ENCODE measurements around the gene IFNA6.

Gene IFNA6

DNA sequence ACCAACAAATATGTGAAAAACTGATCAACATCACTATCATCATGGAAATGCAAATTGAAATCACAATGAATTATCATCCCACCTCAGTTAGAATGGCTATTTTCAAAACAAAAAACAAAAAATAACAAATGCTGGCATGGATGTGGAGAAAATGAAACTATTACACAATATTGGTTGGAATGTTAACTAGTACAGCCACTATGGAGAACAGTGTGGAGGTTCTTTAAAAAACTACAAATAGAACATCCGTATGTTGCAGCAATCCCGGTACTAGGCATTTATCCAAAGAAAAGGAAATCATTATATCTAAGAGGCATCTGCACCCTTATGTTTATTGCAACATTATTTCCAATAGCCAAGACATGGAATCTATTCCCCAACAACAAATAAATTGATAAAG lies 36.5 kb downstream of the IFNA6 start:
- H3K36me3 ChIP-seq = no peaks in the 10 kb centered on the region
- no peak overlapping the region for H3K4me3 ChIP-seq (ENCODE audit: low read depth, low read length)
- no peak overlapping the region for H3K27ac ChIP-seq
- TF ChIP-seq, protein P1, sequence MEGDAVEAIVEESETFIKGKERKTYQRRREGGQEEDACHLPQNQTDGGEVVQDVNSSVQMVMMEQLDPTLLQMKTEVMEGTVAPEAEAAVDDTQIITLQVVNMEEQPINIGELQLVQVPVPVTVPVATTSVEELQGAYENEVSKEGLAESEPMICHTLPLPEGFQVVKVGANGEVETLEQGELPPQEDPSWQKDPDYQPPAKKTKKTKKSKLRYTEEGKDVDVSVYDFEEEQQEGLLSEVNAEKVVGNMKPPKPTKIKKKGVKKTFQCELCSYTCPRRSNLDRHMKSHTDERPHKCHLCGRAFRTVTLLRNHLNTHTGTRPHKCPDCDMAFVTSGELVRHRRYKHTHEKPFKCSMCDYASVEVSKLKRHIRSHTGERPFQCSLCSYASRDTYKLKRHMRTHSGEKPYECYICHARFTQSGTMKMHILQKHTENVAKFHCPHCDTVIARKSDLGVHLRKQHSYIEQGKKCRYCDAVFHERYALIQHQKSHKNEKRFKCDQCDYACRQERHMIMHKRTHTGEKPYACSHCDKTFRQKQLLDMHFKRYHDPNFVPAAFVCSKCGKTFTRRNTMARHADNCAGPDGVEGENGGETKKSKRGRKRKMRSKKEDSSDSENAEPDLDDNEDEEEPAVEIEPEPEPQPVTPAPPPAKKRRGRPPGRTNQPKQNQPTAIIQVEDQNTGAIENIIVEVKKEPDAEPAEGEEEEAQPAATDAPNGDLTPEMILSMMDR (IDR thresholded peaks at IDR 0.05; ENCODE audit: low read depth, low read length) = no peak
- DNase-seq = no peak
- H3K27me3 ChIP-seq (ENCODE audit: insufficient read depth, low read depth, severe bottlenecking) = no peaks in the 10 kb centered on the region
- no peaks in the 10 kb centered on the region for H3K9me3 ChIP-seq (ENCODE audit: severe bottlenecking)

DNA sequence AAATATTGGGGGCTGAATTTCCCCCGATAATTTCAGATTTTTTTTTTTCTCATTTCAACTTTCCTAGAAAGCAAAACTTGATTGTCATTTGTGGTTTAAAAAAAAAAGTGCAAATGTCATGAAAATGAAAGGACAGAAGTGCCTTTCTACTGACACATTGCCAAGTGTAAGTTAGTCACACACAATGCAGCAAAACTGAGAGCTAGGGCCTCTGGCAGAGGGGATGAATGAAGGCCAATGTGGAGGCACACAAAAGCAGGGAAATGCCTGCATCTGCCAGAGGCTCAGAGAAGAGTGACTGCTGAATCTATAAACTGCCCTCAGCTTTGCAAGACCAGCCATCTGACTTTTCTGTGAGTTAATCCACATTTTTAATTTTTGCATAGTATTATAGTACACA lies 38.8 kb downstream of the IFNA6 start:
- H3K27ac ChIP-seq = no peak overlapping the region
- DNase-seq = no peak

DNA sequence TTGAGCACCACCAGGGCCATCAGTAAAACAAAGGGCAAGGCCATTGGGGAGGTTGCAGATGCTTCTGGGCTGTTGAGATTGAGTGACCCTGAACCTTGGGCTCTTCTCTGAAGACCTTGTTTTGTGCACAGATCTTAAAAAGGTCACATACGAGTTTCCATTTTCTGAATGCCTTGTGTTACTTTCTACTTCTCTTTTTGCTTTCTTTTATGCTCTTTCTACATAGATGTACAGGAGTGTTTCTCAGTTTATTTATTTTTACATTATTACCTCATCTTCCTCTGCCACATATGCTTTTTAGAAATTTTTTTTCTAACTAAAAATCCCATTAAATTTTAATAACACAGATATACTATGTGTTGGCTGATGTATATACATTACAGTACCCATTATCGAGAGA lies 45.5 kb downstream of the IFNA6 start, which contains the start of gene IFNA5:
Gene IFNA5 (minus strand): TSS at position 101 of the 400 bp plus-strand sequence. CDS start 57 bp downstream, at position 44.
- Histone ChIP-seq H3K9me3 (ENCODE audit: severe bottlenecking) (no peaks in the 10 kb centered on the region), H3K27ac (no peak within 1 kb of the TSS), H3K4me3 (ENCODE audit: low read depth, low read length) (no peak within 1 kb of the TSS), H3K27me3 (ENCODE audit: insufficient read depth, low read depth, severe bottlenecking) (peaks cover 8% of the 10 kb centered on the region), H3K36me3 (no peaks in the 10 kb centered on the region)
- no peak for DNase-seq
- TF ChIP-seq, protein P1 (IDR thresholded peaks at IDR 0.05; ENCODE audit: low read depth, low read length) = no peak

More for the DNA sequence above, 38.8 kb downstream of the IFNA6 start:
- H3K36me3 ChIP-seq = no peaks in the 10 kb centered on the region
- peaks cover 3% of the 10 kb centered on the region for H3K27me3 ChIP-seq (ENCODE audit: insufficient read depth, low read depth, severe bottlenecking)
- TF ChIP-seq, protein P1 (IDR thresholded peaks at IDR 0.05; ENCODE audit: low read depth, low read length) = no peak
- H3K9me3 ChIP-seq (ENCODE audit: severe bottlenecking) = no peaks in the 10 kb centered on the region
- no peak overlapping the region for H3K4me3 ChIP-seq (ENCODE audit: low read depth, low read length)

Measured in WERI-Rb-1 (cell line).